Measurements from ENCODE around the gene CRYL1. TPM values are rescaled to one million over a fixed set of nuclear protein-coding genes. Genes with fewer than 3 reads are reported as not detected.

CRYL1 gene
- total and polyA plus RNA-seq, 4 donors, result 14.1 to 24.1 (median 22.1) TPM

GRCh38 chr13:20498129-20498528, 27.5 kb downstream of the CRYL1 start:
- no peak overlapping the region for H3K27ac ChIP-seq (ENCODE audit: low read depth in 1 of 2, low read length in 1 of 2)
- H3K4me3 ChIP-seq, result no peak overlapping the region
- H3K36me3 ChIP-seq (ENCODE audit: control insufficient read depth in 4 of 4, insufficient read depth in 4 of 4, low read length in 4 of 4), result peaks cover 0 to 2% (median 0%) of the 10 kb centered on the region in 4 donors
- no peaks in the 10 kb centered on the region for H3K27me3 ChIP-seq (ENCODE audit: control insufficient read depth in 3 of 3, insufficient read depth in 3 of 3, low read length in 2 of 3)
- no peak for TF ChIP-seq CTCF (IDR thresholded peaks at IDR 0.05; ENCODE audit: control extremely low read depth, extremely low read depth)
- H3K9ac ChIP-seq (ENCODE audit: insufficient read depth in 1 of 2, low read length in 2 of 2), result no peak overlapping the region
- DNase-seq (no peak), ATAC-seq (ENCODE audit: insufficient read depth, low FRiP score) (no peak)
- peaks cover 0 to 10% (median 0%) of the 10 kb centered on the region in 5 donors for H3K4me1 ChIP-seq (ENCODE audit: control insufficient read depth in 5 of 5, insufficient read depth in 5 of 5, low read length in 5 of 5)
- WGBS, 2 donors, result 58 to 68% methylated on average over 5 of the region's 5 CpGs
- peaks cover 0 to 4% (median 0%) of the 10 kb centered on the region in 4 donors for H3K9me3 ChIP-seq (ENCODE audit: control insufficient read depth in 4 of 4, insufficient read depth in 3 of 4, low read length in 3 of 4)

- Histone ChIP-seq H3K36me3 (ENCODE audit: control insufficient read depth in 4 of 4, insufficient read depth in 4 of 4, low read length in 4 of 4) (peaks cover 0 to 2% (median 0%) of the 10 kb centered on the region in 4 donors), H3K4me1 (ENCODE audit: control insufficient read depth in 5 of 5, insufficient read depth in 5 of 5, low read length in 5 of 5) (peaks cover 0 to 10% (median 0%) of the 10 kb centered on the region in 5 donors), H3K9ac (ENCODE audit: insufficient read depth in 1 of 2, low read length in 2 of 2) (no peak overlapping the region), H3K27ac (ENCODE audit: low read depth in 1 of 2, low read length in 1 of 2) (no peak overlapping the region), H3K27me3 (ENCODE audit: control insufficient read depth in 3 of 3, insufficient read depth in 3 of 3, low read length in 2 of 3) (no peaks in the 10 kb centered on the region), H3K4me3 (no peak overlapping the region), H3K9me3 (ENCODE audit: control insufficient read depth in 4 of 4, insufficient read depth in 3 of 4, low read length in 3 of 4) (peaks cover 0 to 4% (median 0%) of the 10 kb centered on the region in 4 donors)
- DNase-seq (no peak), ATAC-seq (ENCODE audit: insufficient read depth, low FRiP score) (no peak)
- no peak for TF ChIP-seq CTCF (IDR thresholded peaks at IDR 0.05; ENCODE audit: control extremely low read depth, extremely low read depth)
- WGBS, 2 donors, result 79 to 86% methylated on average over 10 of the region's 10 CpGs
These were observed 28.5 kb downstream of the CRYL1 start for GRCh38 chr13:20497006-20497775.

- ATAC-seq (ENCODE audit: insufficient read depth, low FRiP score), result peak; percentile 95
- peak overlapping the region in 1 of 2 donors; percentile 8 for H3K9ac ChIP-seq (ENCODE audit: insufficient read depth in 1 of 2, low read length in 2 of 2)
- peaks cover 0 to under 1% (median 0%) of the 10 kb centered on the region in 4 donors for H3K9me3 ChIP-seq (ENCODE audit: control insufficient read depth in 4 of 4, insufficient read depth in 3 of 4, low read length in 3 of 4)
- H3K27ac ChIP-seq (ENCODE audit: low read depth in 1 of 2, low read length in 1 of 2), result no peak overlapping the region
- H3K36me3 ChIP-seq (ENCODE audit: control insufficient read depth in 4 of 4, insufficient read depth in 4 of 4, low read length in 4 of 4), result no peaks in the 10 kb centered on the region
- 16 to 25% methylated on average over 14 of the region's 14 CpGs for WGBS, 2 donors
- H3K27me3 ChIP-seq (ENCODE audit: control insufficient read depth in 3 of 3, insufficient read depth in 3 of 3, low read length in 2 of 3), result no peaks in the 10 kb centered on the region
- H3K4me1 ChIP-seq (ENCODE audit: control insufficient read depth in 5 of 5, insufficient read depth in 5 of 5, low read length in 5 of 5), result peaks cover 0 to 10% (median 0%) of the 10 kb centered on the region in 5 donors
- peak; percentile 93 for TF ChIP-seq CTCF (IDR thresholded peaks at IDR 0.05; ENCODE audit: control extremely low read depth, extremely low read depth)
- DNase-seq, result peak; percentile 68 to 88 (median 84)
- H3K4me3 ChIP-seq, result no peak overlapping the region
These were observed 30.3 kb downstream of the CRYL1 start for GRCh38 chr13:20495087-20496023.
